GM20000 (cell line): ENCODE results near the gene SYT1.

Experiments
- DNase-seq: peaks from one replicate; pipeline ENCODE4 v3.0.0; 2012; ENCODE audit warnings: low spot score
- TF ChIP-seq, protein P1 (sequence below): IDR thresholded peaks from 2 replicates; pipeline ENCODE4 v1.5.1; 2012; ENCODE audit warnings: mild to moderate bottlenecking, control low read depth; ENCODE audit errors: extremely low read depth, missing control alignments

The SYT1 gene

DNA sequence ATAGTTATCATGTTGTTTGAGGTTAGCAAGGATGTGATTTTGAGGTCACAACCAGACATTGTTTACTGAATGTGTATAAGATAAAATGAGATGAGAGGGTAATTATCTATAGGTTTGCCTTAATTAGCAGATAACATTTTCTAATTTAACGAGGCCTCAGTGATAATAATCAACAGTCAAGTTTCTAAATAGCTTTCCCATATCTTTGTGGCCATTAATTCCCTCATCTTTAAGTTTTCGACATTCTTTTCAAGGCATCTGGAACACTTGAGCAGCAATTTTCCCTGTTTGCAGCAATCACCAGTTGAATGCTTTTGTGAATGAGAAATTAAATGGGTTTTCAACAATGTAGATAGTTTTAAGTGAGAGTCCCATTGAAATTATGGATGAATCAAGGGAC, 304.1 kb downstream of the SYT1 start:
- DNase-seq: no peak
- TF ChIP-seq, protein P1, sequence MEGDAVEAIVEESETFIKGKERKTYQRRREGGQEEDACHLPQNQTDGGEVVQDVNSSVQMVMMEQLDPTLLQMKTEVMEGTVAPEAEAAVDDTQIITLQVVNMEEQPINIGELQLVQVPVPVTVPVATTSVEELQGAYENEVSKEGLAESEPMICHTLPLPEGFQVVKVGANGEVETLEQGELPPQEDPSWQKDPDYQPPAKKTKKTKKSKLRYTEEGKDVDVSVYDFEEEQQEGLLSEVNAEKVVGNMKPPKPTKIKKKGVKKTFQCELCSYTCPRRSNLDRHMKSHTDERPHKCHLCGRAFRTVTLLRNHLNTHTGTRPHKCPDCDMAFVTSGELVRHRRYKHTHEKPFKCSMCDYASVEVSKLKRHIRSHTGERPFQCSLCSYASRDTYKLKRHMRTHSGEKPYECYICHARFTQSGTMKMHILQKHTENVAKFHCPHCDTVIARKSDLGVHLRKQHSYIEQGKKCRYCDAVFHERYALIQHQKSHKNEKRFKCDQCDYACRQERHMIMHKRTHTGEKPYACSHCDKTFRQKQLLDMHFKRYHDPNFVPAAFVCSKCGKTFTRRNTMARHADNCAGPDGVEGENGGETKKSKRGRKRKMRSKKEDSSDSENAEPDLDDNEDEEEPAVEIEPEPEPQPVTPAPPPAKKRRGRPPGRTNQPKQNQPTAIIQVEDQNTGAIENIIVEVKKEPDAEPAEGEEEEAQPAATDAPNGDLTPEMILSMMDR: no peak

DNA sequence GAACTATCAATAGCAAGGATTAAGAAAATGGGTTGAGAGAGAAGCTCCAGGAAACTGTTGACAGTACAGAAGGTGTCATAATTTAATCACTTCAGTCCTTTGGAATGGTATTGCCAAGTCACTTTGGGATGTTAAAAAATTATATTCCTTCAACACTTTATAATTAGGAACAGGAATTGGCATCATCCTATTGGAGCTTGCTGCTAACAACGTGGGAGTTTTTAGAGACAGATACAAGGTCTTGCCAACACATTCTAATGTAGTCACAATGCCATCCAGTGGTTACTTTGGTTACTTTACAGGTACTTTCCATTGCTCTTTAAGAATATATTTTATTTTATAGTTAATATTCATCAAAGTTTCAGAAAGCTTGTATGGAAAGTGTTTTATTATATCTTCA, 310.1 kb downstream of the SYT1 start:
- TF ChIP-seq, protein P1: no peak
- DNase-seq: no peak

DNA sequence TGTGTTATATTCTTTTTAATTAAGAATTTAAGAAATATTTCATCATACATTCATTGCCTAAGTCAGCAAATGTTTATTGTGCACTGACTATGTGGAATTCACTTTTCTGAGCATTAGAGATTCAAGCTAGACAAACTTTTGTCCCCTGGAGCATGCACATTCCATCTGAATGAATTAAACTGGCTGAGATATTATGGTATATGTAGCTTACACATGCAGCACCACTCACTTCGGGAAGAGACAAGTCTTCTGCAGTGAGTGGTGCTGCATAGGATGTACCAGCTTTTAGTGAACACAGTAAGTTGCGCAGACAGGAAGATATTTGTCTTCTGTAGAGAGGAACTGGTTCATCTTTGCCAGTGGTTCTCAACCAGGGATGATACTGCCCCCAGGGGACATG, 318.4 kb downstream of the SYT1 start:
- TF ChIP-seq, protein P1: no peak
- no peak for DNase-seq

DNA sequence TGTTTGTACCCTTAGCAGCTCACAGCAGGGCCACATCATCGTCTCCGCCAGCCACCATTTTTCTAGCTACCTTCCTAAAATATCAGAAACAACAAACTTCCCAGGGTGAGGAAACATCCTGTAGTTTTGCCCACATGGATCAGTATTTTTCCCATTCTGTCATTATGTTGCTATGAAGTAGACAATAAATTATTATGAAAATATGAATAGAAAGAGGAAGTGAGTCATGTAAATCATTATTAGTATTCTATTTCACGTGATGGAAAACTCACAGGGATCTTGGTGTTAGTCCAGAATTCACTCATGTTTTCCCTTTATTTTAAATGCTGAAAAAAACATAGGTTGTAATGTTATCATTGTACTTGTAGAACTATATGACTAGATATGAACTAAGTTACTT, 319.4 kb downstream of the SYT1 start:
- DNase-seq: no peak
- TF ChIP-seq, protein P1: no peak

DNA sequence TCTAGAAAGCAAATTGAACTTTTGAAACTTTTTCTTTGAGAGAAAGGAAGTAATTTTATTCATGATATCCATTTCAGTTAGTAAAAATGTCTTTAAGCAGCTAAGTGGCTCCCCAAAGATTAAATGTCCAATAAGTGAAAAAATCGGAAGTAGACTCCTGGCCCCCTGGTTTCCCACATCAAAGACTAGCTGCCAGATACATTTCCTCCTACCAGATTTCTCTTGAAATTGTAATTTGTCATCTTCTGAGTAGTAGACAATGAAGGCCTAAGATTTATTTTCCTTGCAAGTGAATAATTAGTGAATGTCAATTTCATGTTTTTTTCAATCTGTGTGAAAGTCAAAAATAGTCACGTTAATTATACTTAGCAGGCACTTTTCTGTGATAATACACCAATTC, 321.9 kb downstream of the SYT1 start:
- TF ChIP-seq, protein P1: no peak
- no peak for DNase-seq

DNA sequence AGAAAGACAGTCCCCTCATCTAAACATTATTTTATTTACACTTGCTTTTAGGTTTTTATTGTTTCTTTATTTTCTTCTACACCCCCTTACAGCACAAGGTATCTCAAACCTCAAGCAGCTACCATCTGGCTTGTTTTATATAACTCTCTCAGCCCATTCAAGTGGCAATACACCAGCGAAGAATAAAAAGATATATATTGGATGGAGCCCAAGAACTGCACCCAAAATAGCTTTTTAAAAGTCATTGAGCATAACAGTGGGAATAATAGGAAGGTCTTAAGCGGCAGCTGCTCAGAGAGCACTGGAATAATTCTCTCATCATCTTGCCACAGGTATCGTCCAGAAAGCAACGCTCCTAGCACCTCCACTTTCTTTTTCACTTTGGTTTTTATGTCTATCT, 322.5 kb downstream of the SYT1 start:
- DNase-seq: no peak
- TF ChIP-seq, protein P1: no peak

DNA sequence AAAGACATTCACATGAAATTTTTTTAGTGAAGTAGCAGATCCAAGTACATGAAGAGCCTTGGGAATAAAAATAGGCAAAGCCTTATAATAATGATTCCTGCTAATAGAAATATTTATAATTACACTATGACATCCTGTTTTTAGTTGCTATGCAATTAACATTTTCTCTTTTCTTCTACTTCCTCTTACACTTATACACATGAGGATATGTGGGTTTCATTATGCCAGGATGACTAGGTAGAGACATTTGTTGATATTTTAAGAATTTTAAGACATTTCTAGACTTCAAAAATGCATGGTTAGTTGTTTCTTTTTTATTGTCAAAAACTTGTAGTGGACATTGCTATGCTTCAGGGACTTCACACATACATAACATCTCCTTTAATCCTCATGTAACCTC, 326.8 kb downstream of the SYT1 start:
- no peak for DNase-seq
- TF ChIP-seq, protein P1: no peak
